ENCODE measurements around the gene RTL5. TPM values are rescaled to one million over a fixed set of nuclear protein-coding genes. Genes with fewer than 3 reads are reported as not detected.

RTL5 gene
- total and polyA plus RNA-seq, 2 experiments from 2014 or later: 2.5 to 2.6 TPM

DNA sequence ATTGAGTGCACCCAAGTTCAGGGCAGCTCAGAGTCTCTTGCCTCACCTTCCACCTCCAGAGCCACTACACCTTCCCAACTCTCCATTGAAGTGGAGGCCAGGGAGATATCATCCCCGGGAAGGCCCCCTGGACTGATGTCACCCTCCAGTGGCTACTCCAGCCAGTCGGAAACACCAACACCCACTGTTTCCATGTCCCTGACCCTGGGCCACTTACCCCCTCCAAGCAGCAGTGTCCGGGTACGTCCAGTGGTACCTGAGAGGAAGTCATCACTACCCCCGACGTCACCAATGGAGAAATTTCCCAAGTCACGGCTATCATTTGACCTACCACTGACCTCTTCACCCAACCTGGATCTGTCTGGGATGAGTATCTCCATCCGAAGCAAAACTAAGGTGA, 7.8 kb upstream of the RTL5 start:
- no peaks in the 10 kb centered on the region for H3K27me3 ChIP-seq
- H2AFZ ChIP-seq: no peak overlapping the region
- H3K79me2 ChIP-seq: no peaks in the 10 kb centered on the region
- no peaks in the 10 kb centered on the region for H3K9me2 ChIP-seq (replicated peaks; ENCODE audit: insufficient read depth)
- H3K36me3 ChIP-seq (replicated peaks; ENCODE audit: insufficient read depth, low read depth): no peaks in the 10 kb centered on the region
- no peak overlapping the region for H3K4me2 ChIP-seq
- TF ChIP-seq EZH2 (IDR thresholded peaks at IDR 0.05; ENCODE audit: borderline replicate concordance) (no peak), EZH2phosphoT487 (IDR thresholded peaks at IDR 0.05; ENCODE audit: low read depth, severe bottlenecking, unreplicated experiment) (no peak), CTCF (IDR thresholded peaks at IDR 0.05; ENCODE audit: poor library complexity) (no peak)
- H3K4me1 ChIP-seq (ENCODE audit: insufficient read depth): no peaks in the 10 kb centered on the region
- H3K9me3 ChIP-seq (ENCODE audit: low read depth): no peaks in the 10 kb centered on the region
- H4K20me1 ChIP-seq (ENCODE audit: insufficient read depth, poor library complexity, severe bottlenecking): no peaks in the 10 kb centered on the region
- no peak overlapping the region for H3K27ac ChIP-seq
- DNase-seq (ENCODE audit: low spot score): no peak
- WGBS (ENCODE audit: low lambda C conversion rate, missing lambda C conversion rate): 93% methylated on average over 8 of the region's 8 CpGs
- no peak overlapping the region for H3K4me3 ChIP-seq

DNA sequence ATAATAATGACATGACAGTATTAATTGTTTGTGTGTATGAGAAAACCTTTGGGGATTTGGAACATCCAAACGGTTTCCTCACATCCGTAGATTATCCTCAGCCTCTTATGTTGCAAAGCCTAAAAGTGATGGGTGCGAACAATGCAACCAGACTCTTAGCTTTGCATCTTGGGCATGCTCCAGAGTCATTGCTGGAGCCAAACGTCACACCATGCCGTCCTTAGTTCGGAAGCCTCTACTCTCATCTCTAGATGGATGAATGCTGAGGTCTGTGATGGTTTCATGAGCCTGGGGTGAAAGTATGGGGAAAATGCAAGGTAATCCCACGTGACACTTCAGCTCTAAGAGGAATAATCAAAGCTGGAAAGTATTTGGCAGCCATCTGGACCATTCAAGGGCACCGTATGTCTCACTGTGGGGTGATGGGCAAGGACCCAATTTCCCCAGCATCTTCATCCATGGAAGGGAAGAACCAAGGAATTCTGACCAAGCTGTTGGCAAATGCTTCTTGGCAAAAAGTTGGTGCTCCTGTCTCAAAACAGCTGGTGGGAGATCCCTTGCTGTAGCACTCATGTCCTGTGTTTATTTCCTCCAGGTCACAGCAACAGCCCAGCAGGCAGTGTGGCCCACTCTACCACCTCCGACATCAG, 6.3 kb upstream of the RTL5 start:
- H3K4me3 ChIP-seq: no peak overlapping the region
- H3K36me3 ChIP-seq (replicated peaks; ENCODE audit: insufficient read depth, low read depth): no peaks in the 10 kb centered on the region
- 81% methylated on average over 9 of the region's 9 CpGs for WGBS (ENCODE audit: low lambda C conversion rate, missing lambda C conversion rate)
- no peaks in the 10 kb centered on the region for H3K27me3 ChIP-seq
- DNase-seq (ENCODE audit: low spot score): no peak
- H3K9me2 ChIP-seq (replicated peaks; ENCODE audit: insufficient read depth): no peaks in the 10 kb centered on the region
- H2AFZ ChIP-seq: no peak overlapping the region
- H3K79me2 ChIP-seq: no peaks in the 10 kb centered on the region
- no peaks in the 10 kb centered on the region for H3K4me1 ChIP-seq (ENCODE audit: insufficient read depth)
- H3K9me3 ChIP-seq (ENCODE audit: low read depth): no peaks in the 10 kb centered on the region
- TF ChIP-seq EZH2phosphoT487 (IDR thresholded peaks at IDR 0.05; ENCODE audit: low read depth, severe bottlenecking, unreplicated experiment) (no peak), CTCF (IDR thresholded peaks at IDR 0.05; ENCODE audit: poor library complexity) (no peak), EZH2 (IDR thresholded peaks at IDR 0.05; ENCODE audit: borderline replicate concordance) (no peak)
- H4K20me1 ChIP-seq (ENCODE audit: insufficient read depth, poor library complexity, severe bottlenecking): no peaks in the 10 kb centered on the region
- H3K27ac ChIP-seq: no peak overlapping the region
- H3K4me2 ChIP-seq: no peak overlapping the region

GRCh38 chrX:72133851-72134546, 2.3 kb upstream of the RTL5 start:
- Histone ChIP-seq H3K36me3 (replicated peaks; ENCODE audit: insufficient read depth, low read depth) (no peaks in the 10 kb centered on the region), H3K27me3 (no peaks in the 10 kb centered on the region), H4K20me1 (ENCODE audit: insufficient read depth, poor library complexity, severe bottlenecking) (no peaks in the 10 kb centered on the region), H2AFZ (no peak overlapping the region), H3K9me3 (ENCODE audit: low read depth) (no peaks in the 10 kb centered on the region), H3K4me2 (no peak overlapping the region), H3K4me1 (ENCODE audit: insufficient read depth) (no peaks in the 10 kb centered on the region), H3K4me3 (no peak overlapping the region), H3K27ac (no peak overlapping the region), H3K79me2 (no peaks in the 10 kb centered on the region), H3K9me2 (replicated peaks; ENCODE audit: insufficient read depth) (no peaks in the 10 kb centered on the region)
- DNase-seq (ENCODE audit: low spot score): no peak
- TF ChIP-seq EZH2phosphoT487 (IDR thresholded peaks at IDR 0.05; ENCODE audit: low read depth, severe bottlenecking, unreplicated experiment) (no peak), CTCF (IDR thresholded peaks at IDR 0.05; ENCODE audit: poor library complexity) (no peak), EZH2 (IDR thresholded peaks at IDR 0.05; ENCODE audit: borderline replicate concordance) (no peak)
- 88% methylated on average over 11 of the region's 11 CpGs for WGBS (ENCODE audit: low lambda C conversion rate, missing lambda C conversion rate)
